ENCODE results near the gene TBC1D21.

GRCh38 chr15:73865904-73866303 lies 7.5 kb upstream of the TBC1D21 start:
- no peak for TF ChIP-seq CTCF (IDR thresholded peaks at IDR 0.05; ENCODE audit: low read depth, low read length, poor library complexity, severe bottlenecking)
- TF ChIP-seq EZH2phosphoT487 (IDR thresholded peaks at IDR 0.05; ENCODE audit: borderline replicate concordance, low read length) = no peak

Data from DOHH2 (cell line).